Dermis lymphatic vessel endothelial cell (primary cell): ENCODE data around the gene POLR1C. TPM values are rescaled to one million over a fixed set of nuclear protein-coding genes. Genes with fewer than 3 reads are reported as not detected.

Experiments used
- total RNA-seq: library from RNA; depleted of rRNA; stranded (reverse); fragments of >200 nt; gene quantifications from 2 replicates; pipeline ENCODE4 v1.2.1, GENCODE V29; 2014

Gene POLR1C
- 31.1 and 42.1 TPM in 2 replicates for total RNA-seq

GRCh38 chr6:43516697-43517504 lies at the start of gene POLR1C, which contains the start of gene YIPF3:
Gene POLR1C (plus strand): TSS chr6:43517089. CDS start chr6:43517110, 21 bp downstream.
Gene YIPF3 (minus strand): TSS chr6:43516926. CDS start chr6:43516807, 119 bp downstream.

GRCh38 chr6:43477235-43478007 lies 39.5 kb upstream of the POLR1C start, which contains the start of gene TJAP1:
Gene TJAP1 (plus strand): TSS chr6:43477570. CDS start chr6:43499002, 21,432 bp downstream.

GRCh38 chr6:43509984-43510826 lies 6.7 kb upstream of the POLR1C start, which contains the start of gene LRRC73:
Gene LRRC73 (minus strand): TSS chr6:43510346. CDS start chr6:43509785, 561 bp downstream.

Other genes with a start within 250 kb of the POLR1C start
- gene SLC22A7, start 218.8 kb upstream of the POLR1C start, total RNA-seq: not detected in 2 replicates
- not detected in 2 replicates for gene CRIP3, start 208.3 kb upstream of the POLR1C start, total RNA-seq
- gene ZNF318, start 147.4 kb upstream of the POLR1C start, total RNA-seq: 5.4 and 7.6 TPM in 2 replicates
- gene ABCC10, start 89.5 kb upstream of the POLR1C start, total RNA-seq: 11.6 and 12.1 TPM in 2 replicates
- gene DLK2, start 61.5 kb upstream of the POLR1C start, total RNA-seq: 0.33 and 0.60 TPM in 2 replicates
- 8.0 and 11.6 TPM in 2 replicates for gene TJAP1, start 39.5 kb upstream of the POLR1C start, total RNA-seq
- gene LRRC73, start 6.7 kb upstream of the POLR1C start, total RNA-seq: 0.09 and 0.11 TPM in 2 replicates
- gene YIPF3, start 163 bp upstream of the POLR1C start, total RNA-seq: 97.2 and 114 TPM in 2 replicates
- 19.9 and 23.8 TPM in 2 replicates for gene XPO5, start 58.9 kb downstream of the POLR1C start, total RNA-seq
- gene POLH, start 59.1 kb downstream of the POLR1C start, total RNA-seq: 8.7 and 12.5 TPM in 2 replicates
- gene GTPBP2, start 112.2 kb downstream of the POLR1C start, total RNA-seq: 29.9 and 37.3 TPM in 2 replicates
- 15.8 and 17.2 TPM in 2 replicates for gene MAD2L1BP, start 118.8 kb downstream of the POLR1C start, total RNA-seq
- gene RSPH9, start 127.9 kb downstream of the POLR1C start, total RNA-seq: 0.17 and 0.33 TPM in 2 replicates
- 43.9 and 46.5 TPM in 2 replicates for gene MRPS18A, start 170.7 kb downstream of the POLR1C start, total RNA-seq